Epithelial cell of proximal tubule (primary cell): Measurements from ENCODE around the gene PIN4. TPM values are rescaled to one million over a fixed set of nuclear protein-coding genes. Genes with fewer than 3 reads are reported as not detected.

Experiments
- DNase-seq: peaks from one replicate; pipeline ENCODE4 v3.0.0-alpha.2; 2011; ENCODE audit warnings: low read depth
- H3K4me3 ChIP-seq: 2 replicates; pipeline ENCODE4 v1.5.1; 2011; ENCODE audit warnings: low read depth, mild to moderate bottlenecking, low read length
- total RNA-seq: library from RNA; depleted of rRNA; stranded (reverse); fragments of >200 nt; gene quantifications from 2 replicates; pipeline ENCODE4 v1.2.3, GENCODE V29; 2015
- TF ChIP-seq, protein P1 (sequence below): conservative IDR thresholded peaks from 2 replicates; pipeline ENCODE4 v1.5.1; 2012; ENCODE audit warnings: low read depth, mild to moderate bottlenecking, low read length

The PIN4 gene
- 16.1 and 16.8 TPM in 2 replicates for total RNA-seq

DNA sequence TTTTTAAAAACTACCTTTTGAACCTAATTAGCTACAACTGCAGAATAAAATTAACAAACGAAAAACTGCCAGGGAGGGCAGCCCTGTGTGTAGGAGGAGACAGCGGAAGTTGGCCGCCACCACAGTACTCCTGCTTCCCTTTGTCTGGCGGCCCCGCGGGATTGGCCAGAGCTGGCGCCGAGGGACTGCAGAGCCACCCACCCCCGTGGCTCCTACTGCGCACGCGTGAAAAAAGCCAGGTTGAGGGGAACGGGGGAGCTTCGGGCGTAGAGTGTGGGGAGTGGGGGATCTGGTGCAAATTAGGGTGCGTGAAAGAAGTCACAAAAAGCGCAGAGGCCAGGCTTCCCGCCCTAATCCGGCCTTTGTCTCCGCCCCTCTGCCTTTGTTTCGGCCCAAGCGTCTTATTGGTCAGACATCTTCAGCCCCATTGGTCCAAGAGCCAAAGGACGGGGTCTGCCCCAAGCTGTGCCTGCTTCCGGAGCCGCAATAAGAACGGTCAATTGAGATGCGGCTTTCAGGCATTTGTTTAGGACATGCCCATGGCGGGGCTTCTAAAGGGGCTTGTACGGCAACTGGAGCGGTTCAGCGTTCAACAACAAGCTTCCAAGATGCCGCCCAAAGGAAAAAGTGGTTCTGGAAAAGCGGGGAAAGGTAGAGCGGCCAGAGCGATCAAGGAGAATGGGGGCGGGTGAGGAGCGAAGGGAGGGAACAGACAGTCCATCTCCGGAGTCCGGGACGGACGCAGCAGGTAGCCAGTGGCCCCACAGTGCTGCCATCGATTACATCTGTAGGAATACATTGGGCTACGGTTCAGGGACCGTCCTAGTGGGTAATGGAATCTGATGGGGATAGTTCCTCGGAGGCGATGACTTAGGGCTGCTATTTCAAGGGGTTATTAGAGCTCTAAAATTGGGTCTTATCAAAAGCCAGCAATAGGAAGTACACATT lies at the start of gene PIN4:
Gene PIN4 (plus strand): TSS at position 580 of the 948 bp plus-strand sequence. CDS start 29 bp downstream, at position 609.
- DNase-seq, result peak; percentile 75
- peak within 1 kb of the TSS; percentile 80 for H3K4me3 ChIP-seq
- TF ChIP-seq, protein P1, sequence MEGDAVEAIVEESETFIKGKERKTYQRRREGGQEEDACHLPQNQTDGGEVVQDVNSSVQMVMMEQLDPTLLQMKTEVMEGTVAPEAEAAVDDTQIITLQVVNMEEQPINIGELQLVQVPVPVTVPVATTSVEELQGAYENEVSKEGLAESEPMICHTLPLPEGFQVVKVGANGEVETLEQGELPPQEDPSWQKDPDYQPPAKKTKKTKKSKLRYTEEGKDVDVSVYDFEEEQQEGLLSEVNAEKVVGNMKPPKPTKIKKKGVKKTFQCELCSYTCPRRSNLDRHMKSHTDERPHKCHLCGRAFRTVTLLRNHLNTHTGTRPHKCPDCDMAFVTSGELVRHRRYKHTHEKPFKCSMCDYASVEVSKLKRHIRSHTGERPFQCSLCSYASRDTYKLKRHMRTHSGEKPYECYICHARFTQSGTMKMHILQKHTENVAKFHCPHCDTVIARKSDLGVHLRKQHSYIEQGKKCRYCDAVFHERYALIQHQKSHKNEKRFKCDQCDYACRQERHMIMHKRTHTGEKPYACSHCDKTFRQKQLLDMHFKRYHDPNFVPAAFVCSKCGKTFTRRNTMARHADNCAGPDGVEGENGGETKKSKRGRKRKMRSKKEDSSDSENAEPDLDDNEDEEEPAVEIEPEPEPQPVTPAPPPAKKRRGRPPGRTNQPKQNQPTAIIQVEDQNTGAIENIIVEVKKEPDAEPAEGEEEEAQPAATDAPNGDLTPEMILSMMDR, result no peak

DNA sequence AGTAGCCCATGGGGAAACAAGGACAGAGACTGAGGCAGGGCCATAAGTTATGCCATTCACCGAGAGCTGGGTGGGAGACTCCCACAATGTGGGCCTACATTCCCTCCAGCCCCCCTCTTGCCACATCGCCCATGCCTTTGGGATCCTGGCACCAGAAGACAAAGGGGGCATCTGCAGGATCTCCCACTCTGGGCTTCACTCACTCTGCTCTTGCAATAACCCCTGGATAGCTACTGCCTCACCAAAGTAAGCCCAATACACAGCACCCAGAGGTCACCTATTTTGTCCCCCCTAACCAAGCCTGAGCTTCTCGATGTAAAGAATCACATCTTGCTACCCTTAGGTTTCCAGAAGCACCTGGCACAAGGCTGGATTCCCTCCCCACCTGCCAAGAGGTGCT lies 49.1 kb upstream of the PIN4 start:
- DNase-seq, result no peak
- no peak overlapping the region for H3K4me3 ChIP-seq
- TF ChIP-seq, protein P1, result no peak

DNA sequence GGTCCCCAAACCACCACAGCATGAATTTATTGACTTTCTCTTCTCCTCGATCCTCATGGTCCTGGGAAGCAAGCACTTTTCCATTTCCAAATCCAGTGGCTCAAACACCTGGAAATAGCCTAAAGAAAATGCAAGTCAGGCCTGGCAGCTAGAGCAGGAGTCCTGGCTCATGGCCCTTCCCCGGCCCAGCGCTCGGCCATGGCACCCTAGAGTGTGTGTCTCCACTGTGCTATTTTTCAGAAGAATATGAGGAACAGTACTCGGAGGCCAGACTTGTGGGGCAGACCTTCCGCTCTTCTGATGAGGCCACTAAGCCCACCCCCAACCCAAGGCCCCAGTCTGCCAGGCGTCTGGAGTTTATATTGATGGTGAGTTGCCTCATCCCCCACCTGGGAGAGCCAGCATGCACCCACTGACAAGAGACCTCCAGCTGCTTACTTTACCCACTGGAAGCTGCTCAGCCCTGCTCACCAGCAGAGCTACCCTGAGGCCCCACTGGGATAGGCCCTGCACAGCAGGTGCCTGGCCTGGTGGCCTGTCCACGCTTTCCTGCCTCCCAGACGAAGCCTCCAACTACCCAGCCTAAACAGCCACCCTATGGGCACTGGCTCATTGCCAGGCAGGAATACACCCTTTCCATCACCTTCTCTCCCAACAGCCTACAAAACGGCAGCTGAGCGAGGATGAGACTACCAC lies 47.6 kb upstream of the PIN4 start:
- TF ChIP-seq, protein P1, result no peak
- H3K4me3 ChIP-seq, result no peak overlapping the region
- DNase-seq, result no peak

DNA sequence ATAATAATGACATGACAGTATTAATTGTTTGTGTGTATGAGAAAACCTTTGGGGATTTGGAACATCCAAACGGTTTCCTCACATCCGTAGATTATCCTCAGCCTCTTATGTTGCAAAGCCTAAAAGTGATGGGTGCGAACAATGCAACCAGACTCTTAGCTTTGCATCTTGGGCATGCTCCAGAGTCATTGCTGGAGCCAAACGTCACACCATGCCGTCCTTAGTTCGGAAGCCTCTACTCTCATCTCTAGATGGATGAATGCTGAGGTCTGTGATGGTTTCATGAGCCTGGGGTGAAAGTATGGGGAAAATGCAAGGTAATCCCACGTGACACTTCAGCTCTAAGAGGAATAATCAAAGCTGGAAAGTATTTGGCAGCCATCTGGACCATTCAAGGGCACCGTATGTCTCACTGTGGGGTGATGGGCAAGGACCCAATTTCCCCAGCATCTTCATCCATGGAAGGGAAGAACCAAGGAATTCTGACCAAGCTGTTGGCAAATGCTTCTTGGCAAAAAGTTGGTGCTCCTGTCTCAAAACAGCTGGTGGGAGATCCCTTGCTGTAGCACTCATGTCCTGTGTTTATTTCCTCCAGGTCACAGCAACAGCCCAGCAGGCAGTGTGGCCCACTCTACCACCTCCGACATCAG lies 43.6 kb upstream of the PIN4 start:
- no peak overlapping the region for H3K4me3 ChIP-seq
- DNase-seq, result no peak
- TF ChIP-seq, protein P1, result no peak

DNA sequence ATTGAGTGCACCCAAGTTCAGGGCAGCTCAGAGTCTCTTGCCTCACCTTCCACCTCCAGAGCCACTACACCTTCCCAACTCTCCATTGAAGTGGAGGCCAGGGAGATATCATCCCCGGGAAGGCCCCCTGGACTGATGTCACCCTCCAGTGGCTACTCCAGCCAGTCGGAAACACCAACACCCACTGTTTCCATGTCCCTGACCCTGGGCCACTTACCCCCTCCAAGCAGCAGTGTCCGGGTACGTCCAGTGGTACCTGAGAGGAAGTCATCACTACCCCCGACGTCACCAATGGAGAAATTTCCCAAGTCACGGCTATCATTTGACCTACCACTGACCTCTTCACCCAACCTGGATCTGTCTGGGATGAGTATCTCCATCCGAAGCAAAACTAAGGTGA lies 42.0 kb upstream of the PIN4 start:
- H3K4me3 ChIP-seq, result no peak overlapping the region
- no peak for DNase-seq
- TF ChIP-seq, protein P1, result no peak

DNA sequence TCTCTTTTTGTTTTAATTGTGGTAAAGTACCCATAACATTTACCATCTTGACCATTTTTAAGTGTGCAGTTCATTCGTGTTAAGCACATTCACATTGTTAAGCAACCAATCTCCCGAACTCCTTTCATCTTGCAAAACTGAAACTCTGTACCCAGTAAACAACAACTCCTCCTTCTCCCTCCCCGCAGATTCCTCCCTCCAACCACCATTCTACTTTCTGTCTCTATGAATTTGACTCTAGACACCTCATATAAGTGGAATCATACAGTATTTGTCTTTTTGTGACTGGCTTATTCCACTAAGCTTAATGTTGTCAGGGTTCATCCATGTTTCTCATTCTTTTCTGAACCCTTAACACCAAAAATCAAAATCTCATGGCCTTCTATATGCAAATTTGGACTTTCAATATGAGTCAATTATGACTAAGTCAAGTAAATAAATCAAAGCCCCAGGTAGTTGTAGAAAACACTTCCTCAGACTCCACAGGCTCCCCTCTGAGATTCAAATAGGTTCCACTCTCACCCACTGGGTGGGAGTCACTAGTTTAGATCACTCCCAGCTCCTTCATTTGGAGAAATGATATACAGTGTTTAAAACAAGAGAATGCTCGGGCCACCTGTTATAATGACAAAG lies 40.1 kb upstream of the PIN4 start:
- TF ChIP-seq, protein P1, result no peak
- no peak overlapping the region for H3K4me3 ChIP-seq
- DNase-seq, result no peak
